Renal cortical epithelial cell (primary cell): Measurements from ENCODE around the gene SLC9A3. TPM values are rescaled to one million over a fixed set of nuclear protein-coding genes. Genes with fewer than 3 reads are reported as not detected.
"Not testable (repeated sequence)": the region's sequence is repeated elsewhere in the genome, so short reads cannot be mapped to it uniquely, and the experiment has no call there.

Experiments used
- DNase-seq: peaks from one replicate; pipeline ENCODE4 v3.0.0-alpha.2; 2011; ENCODE audit warnings: low read depth
- total RNA-seq: library from RNA; depleted of rRNA; stranded (reverse); fragments of >200 nt; gene quantifications from 2 replicates; pipeline ENCODE4 v1.2.3, GENCODE V29; 2014

Gene SLC9A3
- total RNA-seq, 1 donor from 2014 or later = 1.6 TPM

GRCh38 chr5:525916-526315 is 1.7 kb upstream of the SLC9A3 start:
- no peak for DNase-seq

- DNase-seq = no peak
These were observed 918 bp upstream of the SLC9A3 start for GRCh38 chr5:524973-525761.

- DNase-seq = no peak
These were observed 617 bp downstream of the SLC9A3 start for GRCh38 chr5:523441-524222.

GRCh38 chr5:522899-523440 is 1.3 kb downstream of the SLC9A3 start:
- DNase-seq = no peak

- no peak for DNase-seq
These were observed 2.1 kb downstream of the SLC9A3 start for GRCh38 chr5:522116-522515.

DNA sequence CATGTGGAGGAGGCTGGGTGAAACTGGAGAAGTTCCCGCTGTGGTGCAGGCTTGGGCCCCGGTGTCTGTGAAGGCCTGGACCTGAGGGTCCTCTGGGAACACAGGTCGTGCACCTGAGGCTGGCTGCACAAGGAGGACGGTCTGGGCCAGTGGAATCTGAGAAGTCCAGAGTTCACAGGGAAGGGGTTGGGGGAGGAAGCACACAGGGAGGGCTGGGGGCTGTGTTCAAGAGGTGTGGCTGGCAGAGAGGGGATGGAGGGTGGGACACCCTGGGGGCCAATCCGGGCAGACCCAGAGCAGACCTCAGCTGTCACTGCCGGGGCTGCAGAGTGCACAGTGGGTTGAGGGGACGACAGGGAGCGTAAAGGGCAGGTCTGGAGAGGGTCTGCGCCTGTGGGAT is 2.6 kb downstream of the SLC9A3 start:
- DNase-seq = no peak

GRCh38 chr5:520850-521226 is 3.4 kb downstream of the SLC9A3 start:
- no peak for DNase-seq

GRCh38 chr5:520196-520849 is 3.9 kb downstream of the SLC9A3 start:
- no peak for DNase-seq

DNA sequence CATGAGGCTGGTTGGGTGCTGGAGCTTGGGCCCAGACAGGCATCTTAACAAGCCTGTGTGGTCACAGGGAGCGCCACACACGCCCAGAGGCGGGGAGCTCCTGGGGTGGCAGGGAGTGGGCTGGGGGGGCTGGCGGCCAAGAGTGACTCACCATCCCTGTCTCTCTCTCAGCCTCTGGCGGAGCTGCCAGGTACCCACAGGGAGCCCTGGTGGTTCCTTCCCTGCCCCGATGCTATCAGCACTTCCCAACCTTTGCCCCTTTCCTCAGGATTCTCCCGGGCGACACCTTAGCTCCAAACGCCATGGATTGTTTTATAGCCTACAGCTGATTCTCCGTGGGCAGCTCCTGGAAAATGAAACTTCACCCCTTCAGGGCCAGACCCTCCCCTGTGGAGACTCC is 5.5 kb downstream of the SLC9A3 start:
- DNase-seq = no peak

GRCh38 chr5:517535-518100 is 6.6 kb downstream of the SLC9A3 start:
- no peak for DNase-seq

DNA sequence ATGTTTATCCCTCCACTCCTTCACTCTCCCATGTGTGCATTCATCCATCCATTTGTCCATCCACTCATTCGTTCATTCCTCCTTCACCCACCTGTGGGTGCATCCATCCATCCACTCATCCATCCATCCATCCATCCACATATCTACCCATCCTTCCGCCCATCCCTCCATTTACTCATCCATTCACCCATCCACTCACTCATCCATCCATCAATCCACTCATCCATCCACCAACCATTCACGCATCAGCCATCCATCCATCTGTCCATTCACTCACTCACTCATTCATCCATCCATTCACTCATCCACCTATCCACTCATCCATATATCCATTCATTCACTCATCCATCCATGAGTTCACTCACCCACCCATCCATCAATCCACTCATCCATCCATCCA is 7.3 kb downstream of the SLC9A3 start:
- no peak for DNase-seq

- no peak for DNase-seq
These were observed 7.8 kb downstream of the SLC9A3 start for GRCh38 chr5:516338-516925.

DNA sequence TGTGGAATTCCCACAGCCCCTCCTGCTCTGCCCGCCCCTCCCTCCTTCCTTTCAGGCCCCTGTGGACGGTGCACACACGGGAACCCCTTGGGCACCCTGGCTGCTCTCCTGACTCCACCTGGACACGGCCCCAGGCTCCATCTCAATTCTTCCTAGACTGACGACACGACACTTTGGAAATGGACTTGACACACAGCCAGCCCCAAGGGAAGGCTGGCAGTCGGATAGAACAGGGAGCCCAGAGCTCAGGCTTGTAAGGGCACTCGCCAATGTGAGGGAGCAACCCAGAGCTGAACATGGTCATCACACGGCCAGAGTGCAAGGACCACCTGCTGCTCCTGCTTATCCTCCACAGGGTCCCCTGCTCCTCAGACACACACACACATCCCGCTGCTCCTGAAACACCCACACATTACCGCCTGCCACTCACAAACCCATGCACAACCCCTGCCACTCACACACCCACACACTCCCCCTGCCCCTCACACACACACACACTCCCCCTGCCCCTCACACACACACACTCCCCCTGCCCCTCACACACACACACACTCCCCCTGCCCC is 8.9 kb downstream of the SLC9A3 start:
- no peak for DNase-seq

DNA sequence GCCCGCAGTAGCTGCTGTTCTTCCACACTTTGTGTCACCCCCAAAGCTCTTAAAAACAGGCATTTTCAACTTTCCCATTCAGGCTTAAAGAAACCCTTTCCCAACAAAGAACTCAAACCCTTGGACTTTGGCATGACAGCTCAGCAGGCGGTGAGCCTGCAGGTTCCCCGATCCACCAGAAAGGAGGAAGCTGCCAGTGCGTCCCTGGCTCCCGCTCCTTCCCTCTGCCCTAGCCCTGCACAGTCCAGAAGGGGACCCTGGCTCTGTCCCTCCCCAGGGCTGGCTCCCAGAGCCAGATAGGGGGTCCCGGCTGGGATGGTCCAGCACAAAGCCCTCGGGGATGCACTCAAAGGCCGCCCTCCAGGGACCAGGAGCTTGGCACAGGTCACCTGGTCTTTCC is 9.6 kb downstream of the SLC9A3 start:
- no peak for DNase-seq

GRCh38 chr5:514101-514485 is 10.2 kb downstream of the SLC9A3 start:
- DNase-seq = no peak

GRCh38 chr5:513216-514100 is 10.8 kb downstream of the SLC9A3 start:
- DNase-seq = no peak

- DNase-seq = no peak
These were observed 12.8 kb downstream of the SLC9A3 start for GRCh38 chr5:511476-511875.

DNA sequence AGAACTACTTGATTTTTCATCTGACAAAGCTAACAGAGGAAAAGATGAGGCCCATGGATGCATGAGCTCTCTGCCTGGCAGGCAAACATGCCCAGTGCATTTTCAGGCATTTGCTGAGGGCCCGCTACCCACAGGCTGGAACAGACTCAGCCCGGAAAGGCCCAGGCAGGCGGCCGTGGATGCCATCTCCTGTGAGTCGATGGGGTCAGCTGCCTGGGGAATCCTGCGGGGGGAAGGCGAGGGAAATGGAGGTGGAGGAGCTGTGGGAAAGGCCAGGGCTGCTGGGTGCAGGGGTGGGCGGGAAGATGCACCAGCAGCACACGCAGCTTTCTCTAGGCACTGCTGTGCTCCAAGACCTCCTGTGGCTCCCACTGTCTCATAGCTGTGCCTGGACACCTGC is 13.7 kb downstream of the SLC9A3 start:
- DNase-seq = no peak

DNA sequence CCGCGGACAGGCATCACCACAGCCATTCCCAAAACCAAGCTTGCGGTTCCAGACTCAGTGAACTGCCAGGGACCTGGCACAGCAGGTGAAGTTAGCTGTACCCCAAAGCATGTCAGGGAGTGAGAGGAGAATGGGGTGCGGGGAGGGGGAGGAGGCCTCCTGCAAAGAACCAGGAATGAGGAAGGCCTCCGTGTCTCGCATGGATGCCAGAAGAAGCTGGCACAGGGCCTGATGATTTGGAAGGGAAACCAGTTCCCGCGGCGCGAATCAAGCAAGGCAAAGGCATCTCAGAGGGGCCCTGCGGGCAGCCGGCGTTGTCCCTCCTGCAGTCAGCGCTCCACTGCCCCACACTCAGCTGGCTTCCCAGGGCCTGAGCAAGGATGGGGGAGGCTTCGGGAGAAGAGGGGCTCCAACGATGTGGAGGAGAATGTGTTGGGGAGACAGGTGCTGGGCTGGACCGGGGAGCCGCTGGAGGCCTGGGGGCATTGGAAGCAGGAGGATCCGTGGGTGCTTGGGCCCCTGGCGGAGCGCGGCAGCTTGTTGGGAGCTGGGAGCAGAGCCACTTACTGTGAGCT is 14.6 kb downstream of the SLC9A3 start:
- no peak for DNase-seq

DNA sequence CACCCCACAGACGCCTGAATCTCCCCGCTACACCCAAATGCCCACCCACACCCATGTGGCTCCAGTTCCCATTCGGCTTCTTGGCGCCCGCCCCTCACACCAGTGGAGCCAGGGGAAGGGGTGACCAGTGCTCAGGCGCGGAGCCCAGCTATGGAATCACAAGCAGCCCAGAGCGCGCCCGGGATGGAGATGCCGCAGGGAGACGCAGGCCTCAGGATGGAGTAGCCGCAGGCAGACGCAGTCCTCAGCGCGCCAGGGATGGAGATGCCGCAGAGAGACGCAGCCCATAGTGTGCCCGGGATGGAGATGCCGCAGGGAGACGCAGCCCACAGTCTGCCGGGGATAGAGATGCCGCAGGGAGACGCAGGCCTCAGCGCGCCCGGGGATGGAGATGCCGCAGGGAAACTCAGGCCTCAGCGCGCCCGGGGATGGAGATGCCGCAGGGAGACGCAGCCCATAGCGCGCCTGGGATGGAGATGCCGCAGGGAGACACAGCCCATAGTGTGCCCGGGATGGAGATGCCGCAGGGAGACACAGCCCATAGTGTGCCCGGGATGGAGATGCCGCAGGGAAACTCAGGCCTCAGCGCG is 16.2 kb downstream of the SLC9A3 start:
- DNase-seq = not testable (repeated sequence)
